ENCODE data around the gene MRPL48.
"Not testable (repeated sequence)": the region's sequence is repeated elsewhere in the genome, so short reads cannot be mapped to it uniquely, and the experiment has no call there.

The MRPL48 gene

GRCh38 chr11:73755670-73756069 is 32.0 kb upstream of the MRPL48 start:
- Histone ChIP-seq H3K9me3 (ENCODE audit: control insufficient read depth in 2 of 2, low read length in 2 of 2) (no peaks in the 10 kb centered on the region), H3K9ac (ENCODE audit: low read length in 2 of 2) (no peak overlapping the region)

DNA sequence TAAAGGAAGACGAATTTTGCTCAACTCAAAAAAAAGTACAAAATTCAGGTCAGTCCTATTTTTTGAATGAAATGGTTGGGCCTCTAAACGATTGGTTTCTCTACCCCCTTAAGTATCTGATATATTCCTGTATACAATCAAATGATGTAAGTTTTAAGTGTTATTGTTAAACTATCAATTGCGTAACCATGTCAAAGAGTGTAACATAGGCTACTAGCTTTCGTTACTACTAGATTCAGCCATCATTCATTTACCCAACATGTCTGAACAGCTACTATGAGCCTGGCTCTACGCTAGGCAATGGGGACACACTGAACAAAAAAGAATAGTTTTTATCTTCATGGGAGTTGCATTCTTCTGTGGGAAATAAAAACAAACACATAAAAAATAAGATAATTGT is 30.1 kb upstream of the MRPL48 start:
- Histone ChIP-seq H3K9ac (ENCODE audit: low read length in 2 of 2) (no peak overlapping the region), H3K27me3 (ENCODE audit: control insufficient read depth in 1 of 2, insufficient read depth in 2 of 2, low read length in 2 of 2) (no peaks in the 10 kb centered on the region), H3K27ac (ENCODE audit: low read length) (no peak overlapping the region), H3K4me1 (ENCODE audit: control insufficient read depth, insufficient read depth, low read length) (peaks cover 7% of the 10 kb centered on the region), H3K36me3 (ENCODE audit: control insufficient read depth in 2 of 2, insufficient read depth in 2 of 2, low read length in 2 of 2) (no peaks in the 10 kb centered on the region), H3K4me3 (ENCODE audit: low read length in 2 of 2) (no peak overlapping the region), H3K9me3 (ENCODE audit: control insufficient read depth in 2 of 2, low read length in 2 of 2) (no peaks in the 10 kb centered on the region)

More at GRCh38 chr11:73755670-73756069, 32.0 kb upstream of the MRPL48 start:
- H3K4me3 ChIP-seq (ENCODE audit: low read length in 2 of 2): no peak overlapping the region
- H3K27ac ChIP-seq (ENCODE audit: low read length): no peak overlapping the region
- peaks cover 7% of the 10 kb centered on the region for H3K4me1 ChIP-seq (ENCODE audit: control insufficient read depth, insufficient read depth, low read length)
- H3K27me3 ChIP-seq (ENCODE audit: control insufficient read depth in 1 of 2, insufficient read depth in 2 of 2, low read length in 2 of 2): no peaks in the 10 kb centered on the region
- no peaks in the 10 kb centered on the region for H3K36me3 ChIP-seq (ENCODE audit: control insufficient read depth in 2 of 2, insufficient read depth in 2 of 2, low read length in 2 of 2)

DNA sequence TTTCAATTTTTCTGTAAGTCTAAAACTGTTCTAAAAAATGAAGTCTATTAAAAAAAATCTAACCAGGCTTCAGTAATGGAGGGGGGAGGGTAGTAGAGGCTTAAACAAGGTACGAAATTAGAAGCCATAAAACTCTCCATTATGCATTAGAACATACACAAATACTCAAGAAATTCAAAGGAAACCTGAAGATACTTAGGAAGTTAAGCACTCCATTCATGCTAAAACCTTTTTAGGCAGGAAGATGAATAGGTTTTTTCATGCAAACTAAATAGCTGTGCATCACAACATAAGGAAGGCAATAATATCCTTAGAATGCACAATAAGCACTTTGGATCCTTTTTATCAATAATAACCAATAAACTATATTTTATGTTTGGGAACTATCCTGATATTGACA is 29.2 kb upstream of the MRPL48 start:
- Histone ChIP-seq H3K9ac (ENCODE audit: low read length in 2 of 2) (no peak overlapping the region), H3K36me3 (ENCODE audit: control insufficient read depth in 2 of 2, insufficient read depth in 2 of 2, low read length in 2 of 2) (no peaks in the 10 kb centered on the region), H3K27me3 (ENCODE audit: control insufficient read depth in 1 of 2, insufficient read depth in 2 of 2, low read length in 2 of 2) (no peaks in the 10 kb centered on the region), H3K4me3 (ENCODE audit: low read length in 2 of 2) (no peak overlapping the region), H3K9me3 (ENCODE audit: control insufficient read depth in 2 of 2, low read length in 2 of 2) (no peaks in the 10 kb centered on the region), H3K27ac (ENCODE audit: low read length) (no peak overlapping the region), H3K4me1 (ENCODE audit: control insufficient read depth, insufficient read depth, low read length) (peaks cover 7% of the 10 kb centered on the region)

GRCh38 chr11:73759610-73760134 is 28.0 kb upstream of the MRPL48 start:
- Histone ChIP-seq H3K9ac (ENCODE audit: low read length in 2 of 2) (peak overlapping the region; percentile 87 to 97), H3K36me3 (ENCODE audit: control insufficient read depth in 2 of 2, insufficient read depth in 2 of 2, low read length in 2 of 2) (no peaks in the 10 kb centered on the region), H3K27ac (ENCODE audit: low read length) (peak overlapping the region; percentile 88), H3K4me3 (ENCODE audit: low read length in 2 of 2) (peak overlapping the region; percentile 74 to 89), H3K4me1 (ENCODE audit: control insufficient read depth, insufficient read depth, low read length) (peaks cover 7% of the 10 kb centered on the region), H3K27me3 (ENCODE audit: control insufficient read depth in 1 of 2, insufficient read depth in 2 of 2, low read length in 2 of 2) (no peaks in the 10 kb centered on the region), H3K9me3 (ENCODE audit: control insufficient read depth in 2 of 2, low read length in 2 of 2) (no peaks in the 10 kb centered on the region)

DNA sequence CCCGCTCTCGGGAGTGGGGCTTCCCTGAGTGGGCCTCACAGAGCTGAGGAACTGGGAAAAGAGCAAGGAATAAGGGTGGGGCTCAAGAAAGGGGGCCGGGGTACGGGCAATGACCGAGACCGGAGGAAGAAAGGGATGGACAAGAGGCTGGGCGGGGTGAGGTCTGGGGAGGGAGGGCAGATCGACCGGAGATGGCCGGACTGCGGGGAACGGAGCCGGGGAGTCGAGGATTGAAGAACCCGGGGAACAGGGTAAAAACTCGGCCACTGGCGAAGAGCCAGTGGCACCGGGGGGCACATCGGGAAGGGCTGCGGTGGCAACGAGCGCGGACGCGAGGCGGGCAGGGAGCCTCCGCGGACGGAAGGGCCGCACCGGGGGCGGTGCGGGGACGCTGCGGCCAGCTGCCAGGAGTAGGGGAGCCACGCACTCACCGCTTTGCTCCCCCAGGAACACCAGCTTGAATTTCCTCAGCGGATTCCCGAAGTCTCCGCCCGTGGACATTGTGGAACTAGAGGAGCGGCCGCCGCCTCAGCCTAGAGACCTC is 27.5 kb upstream of the MRPL48 start:
- Histone ChIP-seq H3K9ac (ENCODE audit: low read length in 2 of 2) (peak overlapping the region; percentile 87 to 97), H3K4me1 (ENCODE audit: control insufficient read depth, insufficient read depth, low read length) (peaks cover 7% of the 10 kb centered on the region), H3K27me3 (ENCODE audit: control insufficient read depth in 1 of 2, insufficient read depth in 2 of 2, low read length in 2 of 2) (no peaks in the 10 kb centered on the region), H3K27ac (ENCODE audit: low read length) (peak overlapping the region; percentile 88), H3K9me3 (ENCODE audit: control insufficient read depth in 2 of 2, low read length in 2 of 2) (no peaks in the 10 kb centered on the region), H3K36me3 (ENCODE audit: control insufficient read depth in 2 of 2, insufficient read depth in 2 of 2, low read length in 2 of 2) (no peaks in the 10 kb centered on the region), H3K4me3 (ENCODE audit: low read length in 2 of 2) (peak overlapping the region; percentile 74 to 89)

- no peaks in the 10 kb centered on the region for H3K9me3 ChIP-seq (ENCODE audit: control insufficient read depth in 2 of 2, low read length in 2 of 2)
- H3K4me1 ChIP-seq (ENCODE audit: control insufficient read depth, insufficient read depth, low read length): peaks cover 7% of the 10 kb centered on the region
- no peaks in the 10 kb centered on the region for H3K36me3 ChIP-seq (ENCODE audit: control insufficient read depth in 2 of 2, insufficient read depth in 2 of 2, low read length in 2 of 2)
- peak within 1 kb of the TSS; percentile 77 to 89 for H3K4me3 ChIP-seq (ENCODE audit: low read length in 2 of 2)
- peak within 1 kb of the TSS; percentile 87 to 97 for H3K9ac ChIP-seq (ENCODE audit: low read length in 2 of 2)
- peak within 1 kb of the TSS; percentile 88 for H3K27ac ChIP-seq (ENCODE audit: low read length)
- no peaks in the 10 kb centered on the region for H3K27me3 ChIP-seq (ENCODE audit: control insufficient read depth in 1 of 2, insufficient read depth in 2 of 2, low read length in 2 of 2)
Observed at GRCh38 chr11:73760679-73761402, 26.8 kb upstream of the MRPL48 start, which contains the start of gene RAB6A. Gene RAB6A, minus strand, starts transcription at chr11:73761074. Its CDS starts 439 bp downstream, at chr11:73760635.

GRCh38 chr11:73761403-73761945 is 26.2 kb upstream of the MRPL48 start:
- no peaks in the 10 kb centered on the region for H3K9me3 ChIP-seq (ENCODE audit: control insufficient read depth in 2 of 2, low read length in 2 of 2)
- H3K9ac ChIP-seq (ENCODE audit: low read length in 2 of 2): peak overlapping the region; percentile 66 to 76
- H3K4me3 ChIP-seq (ENCODE audit: low read length in 2 of 2): peak overlapping the region; percentile 77 to 89
- H3K4me1 ChIP-seq (ENCODE audit: control insufficient read depth, insufficient read depth, low read length): peaks cover 7% of the 10 kb centered on the region
- peak overlapping the region; percentile 87 for H3K27ac ChIP-seq (ENCODE audit: low read length)
- H3K27me3 ChIP-seq (ENCODE audit: control insufficient read depth in 1 of 2, insufficient read depth in 2 of 2, low read length in 2 of 2): no peaks in the 10 kb centered on the region
- H3K36me3 ChIP-seq (ENCODE audit: control insufficient read depth in 2 of 2, insufficient read depth in 2 of 2, low read length in 2 of 2): no peaks in the 10 kb centered on the region

- H3K4me3 ChIP-seq (ENCODE audit: low read length in 2 of 2): no peak overlapping the region
- H3K9me3 ChIP-seq (ENCODE audit: control insufficient read depth in 2 of 2, low read length in 2 of 2): no peaks in the 10 kb centered on the region
- no peaks in the 10 kb centered on the region for H3K36me3 ChIP-seq (ENCODE audit: control insufficient read depth in 2 of 2, insufficient read depth in 2 of 2, low read length in 2 of 2)
- H3K27me3 ChIP-seq (ENCODE audit: control insufficient read depth in 1 of 2, insufficient read depth in 2 of 2, low read length in 2 of 2): no peaks in the 10 kb centered on the region
- H3K9ac ChIP-seq (ENCODE audit: low read length in 2 of 2): no peak overlapping the region
- no peak overlapping the region for H3K27ac ChIP-seq (ENCODE audit: low read length)
- H3K4me1 ChIP-seq (ENCODE audit: control insufficient read depth, insufficient read depth, low read length): peaks cover 7% of the 10 kb centered on the region
Observed at GRCh38 chr11:73762732-73763131, 24.9 kb upstream of the MRPL48 start.

- H3K4me3 ChIP-seq (ENCODE audit: low read length in 2 of 2): no peak overlapping the region
- no peaks in the 10 kb centered on the region for H3K27me3 ChIP-seq (ENCODE audit: control insufficient read depth in 1 of 2, insufficient read depth in 2 of 2, low read length in 2 of 2)
- no peaks in the 10 kb centered on the region for H3K4me1 ChIP-seq (ENCODE audit: control insufficient read depth, insufficient read depth, low read length)
- no peak overlapping the region for H3K27ac ChIP-seq (ENCODE audit: low read length)
- H3K9ac ChIP-seq (ENCODE audit: low read length in 2 of 2): no peak overlapping the region
- no peaks in the 10 kb centered on the region for H3K36me3 ChIP-seq (ENCODE audit: control insufficient read depth in 2 of 2, insufficient read depth in 2 of 2, low read length in 2 of 2)
- no peaks in the 10 kb centered on the region for H3K9me3 ChIP-seq (ENCODE audit: control insufficient read depth in 2 of 2, low read length in 2 of 2)
Observed at GRCh38 chr11:73766763-73767162, 20.9 kb upstream of the MRPL48 start.

DNA sequence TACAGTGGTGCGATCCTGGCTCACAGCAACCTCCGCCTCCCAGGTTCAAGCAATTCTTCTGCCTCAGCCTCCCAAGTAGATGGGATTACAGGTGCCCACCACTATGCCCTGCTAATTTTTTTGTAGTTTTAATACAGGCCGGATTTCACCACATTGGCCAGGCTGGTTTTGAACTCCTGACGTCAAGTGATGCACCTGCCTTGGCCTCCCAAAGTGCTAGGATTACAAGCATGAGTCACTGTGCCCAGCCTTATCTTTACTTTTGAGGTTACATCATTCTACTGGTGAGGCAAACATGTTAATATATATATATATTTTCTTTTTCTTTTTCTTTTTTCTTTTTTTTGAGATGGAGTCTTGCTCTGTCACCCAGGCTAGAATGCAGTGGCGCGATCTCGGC is 16.9 kb upstream of the MRPL48 start:
- not testable (repeated sequence) for H3K4me1 ChIP-seq (ENCODE audit: control insufficient read depth, insufficient read depth, low read length); H3K36me3 ChIP-seq (ENCODE audit: control insufficient read depth in 2 of 2, insufficient read depth in 2 of 2, low read length in 2 of 2); H3K4me3 ChIP-seq (ENCODE audit: low read length in 2 of 2); H3K9ac ChIP-seq (ENCODE audit: low read length in 2 of 2); H3K9me3 ChIP-seq (ENCODE audit: control insufficient read depth in 2 of 2, low read length in 2 of 2); H3K27ac ChIP-seq (ENCODE audit: low read length); H3K27me3 ChIP-seq (ENCODE audit: control insufficient read depth in 1 of 2, insufficient read depth in 2 of 2, low read length in 2 of 2)
